GM19099 (cell line): ENCODE data around the gene PITPNM1.

Source experiments
- POLR2A ChIP-seq: IDR thresholded peaks from 3 replicates; pipeline ENCODE4 v1.6.1; 2011; ENCODE audit warnings: low read depth; ENCODE audit not compliant: insufficient read length; ENCODE audit errors: extremely low read depth

PITPNM1 gene

GRCh38 chr11:67504950-67505581 lies at the start of gene PITPNM1:
PITPNM1 (minus strand) TSS chr11:67505363; CDS start chr11:67504180, 1,183 bp downstream.
- peak; percentile 48 for TF ChIP-seq POLR2A

- TF ChIP-seq POLR2A, result no peak
Measured at GRCh38 chr11:67551127-67551526, 46.0 kb upstream of the PITPNM1 start.

DNA sequence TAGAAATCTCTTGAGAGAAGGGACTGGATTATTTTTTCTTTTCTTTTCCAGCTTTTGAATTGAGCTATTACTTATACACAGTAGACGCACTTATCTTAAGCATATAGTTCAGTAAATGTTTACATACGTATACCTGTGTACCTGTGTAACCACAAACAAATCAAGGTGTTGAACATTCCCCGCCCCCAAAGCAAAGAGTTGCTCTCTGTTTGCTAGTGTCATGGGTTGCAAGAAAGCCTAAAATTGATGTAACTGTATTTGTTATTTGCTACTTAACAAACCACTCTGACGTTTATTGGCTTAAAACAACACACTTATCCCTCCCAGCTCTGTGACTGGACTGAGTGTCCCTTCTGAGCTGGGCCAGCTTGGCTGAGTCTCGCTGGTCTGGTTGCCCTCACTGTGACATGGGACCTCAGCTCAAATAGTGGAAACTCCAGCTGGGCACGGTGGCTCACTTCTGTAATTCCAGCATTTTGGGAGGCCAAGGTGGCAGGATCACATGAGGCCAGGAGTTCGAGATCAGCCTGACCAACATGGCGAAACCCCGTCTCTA lies 43.5 kb upstream of the PITPNM1 start:
- TF ChIP-seq POLR2A, result no peak

GRCh38 chr11:67545280-67545679 lies 40.1 kb upstream of the PITPNM1 start:
- no peak for TF ChIP-seq POLR2A

- TF ChIP-seq POLR2A, result no peak
Measured at GRCh38 chr11:67544616-67545242, 39.6 kb upstream of the PITPNM1 start.

DNA sequence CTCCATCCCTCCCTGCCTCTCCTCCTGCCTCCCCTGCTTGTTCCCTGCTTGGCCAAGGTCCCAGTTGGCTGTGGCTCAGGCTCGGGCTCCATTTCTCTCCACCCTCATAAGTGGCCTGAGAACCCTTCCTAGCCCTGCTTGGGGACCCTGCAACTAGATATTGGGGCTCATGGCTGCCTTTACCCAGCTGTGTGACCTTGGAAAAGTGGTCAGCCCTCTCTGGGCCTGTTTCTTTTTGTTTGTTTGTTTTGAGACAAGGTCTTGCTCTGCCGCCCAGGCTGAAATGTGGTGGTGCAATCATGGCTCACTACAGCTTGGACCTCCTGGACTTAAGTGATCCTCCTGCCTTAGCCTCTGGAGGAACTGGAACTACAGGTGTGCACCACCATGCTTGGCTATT lies 38.4 kb upstream of the PITPNM1 start:
- no peak for TF ChIP-seq POLR2A

DNA sequence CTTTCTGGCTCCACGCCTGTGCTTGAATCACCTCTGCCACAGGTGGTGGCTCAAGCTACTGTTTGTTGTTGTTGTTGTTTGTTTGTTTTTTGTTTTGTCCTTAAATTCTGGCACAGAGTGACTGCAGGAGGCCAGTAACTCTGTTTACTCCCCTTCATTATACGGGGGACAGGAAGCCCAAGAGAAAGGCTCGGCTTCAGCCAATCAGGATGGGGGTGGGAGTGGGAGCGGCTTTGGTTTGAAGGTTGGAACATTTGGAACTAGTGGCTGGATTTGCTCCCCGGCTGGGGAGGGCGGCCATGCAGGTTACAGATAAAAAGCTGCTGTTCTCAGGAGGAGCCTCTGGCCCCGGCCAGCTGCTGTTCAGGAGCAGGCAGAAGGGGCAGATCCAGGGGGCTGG lies 37.8 kb upstream of the PITPNM1 start:
- no peak for TF ChIP-seq POLR2A

- no peak for TF ChIP-seq POLR2A
Measured at GRCh38 chr11:67542169-67542568, 37.0 kb upstream of the PITPNM1 start.

GRCh38 chr11:67541198-67541597 lies 36.0 kb upstream of the PITPNM1 start:
- TF ChIP-seq POLR2A, result no peak

DNA sequence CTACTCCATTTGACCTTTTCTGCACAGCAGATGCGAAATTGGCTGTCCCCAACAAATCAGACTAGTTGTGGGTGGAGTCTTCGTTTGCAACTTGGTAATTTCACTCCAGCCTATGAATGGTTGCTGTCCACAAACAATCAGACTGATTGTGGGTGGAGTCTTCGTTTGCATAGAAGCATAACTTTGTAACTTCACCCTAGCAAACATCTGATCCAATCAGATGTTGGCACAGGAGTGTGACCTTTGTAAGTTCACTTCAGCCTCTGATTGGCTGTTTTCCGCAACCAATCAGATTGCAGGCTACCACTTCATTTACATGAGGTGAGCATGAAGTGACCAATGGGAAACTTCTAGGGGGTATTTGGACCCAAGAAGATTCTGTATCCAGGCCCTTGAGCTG lies 34.4 kb upstream of the PITPNM1 start:
- TF ChIP-seq POLR2A, result no peak

DNA sequence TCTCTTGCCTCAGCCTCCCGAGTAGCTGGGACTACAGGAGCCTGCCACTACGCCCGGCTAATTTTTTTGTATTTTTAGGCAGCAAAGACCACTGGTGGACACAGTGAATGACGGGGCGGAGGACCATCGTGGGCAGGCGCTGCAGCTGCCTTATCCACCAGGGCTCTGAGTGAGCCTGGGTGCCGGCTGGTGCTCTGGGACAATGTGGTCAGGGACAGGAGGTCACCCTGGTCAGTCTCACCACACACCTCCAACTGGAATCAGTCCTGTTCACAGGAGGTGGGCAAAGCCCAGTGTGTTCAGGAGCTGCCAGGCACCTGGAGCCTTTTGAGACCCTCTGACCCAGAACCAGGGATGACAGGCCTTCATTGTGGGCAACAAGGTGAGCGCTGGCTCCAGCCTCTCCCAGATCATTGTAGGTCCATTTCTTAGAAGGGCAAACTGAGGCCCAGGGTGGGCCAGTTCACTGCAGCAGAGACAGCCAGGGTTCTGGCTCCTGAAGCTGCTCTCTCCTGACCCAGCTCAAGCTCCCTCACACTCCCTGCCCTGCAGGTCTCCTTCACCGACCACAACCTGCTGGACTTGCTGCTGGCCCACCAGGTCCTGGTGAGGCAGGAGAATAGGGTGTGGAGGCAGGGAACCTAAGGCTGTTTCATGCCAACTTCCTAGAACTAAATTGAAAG lies 33.8 kb upstream of the PITPNM1 start:
- no peak for TF ChIP-seq POLR2A

- no peak for TF ChIP-seq POLR2A
Measured at GRCh38 chr11:67538306-67538705, 33.1 kb upstream of the PITPNM1 start.

DNA sequence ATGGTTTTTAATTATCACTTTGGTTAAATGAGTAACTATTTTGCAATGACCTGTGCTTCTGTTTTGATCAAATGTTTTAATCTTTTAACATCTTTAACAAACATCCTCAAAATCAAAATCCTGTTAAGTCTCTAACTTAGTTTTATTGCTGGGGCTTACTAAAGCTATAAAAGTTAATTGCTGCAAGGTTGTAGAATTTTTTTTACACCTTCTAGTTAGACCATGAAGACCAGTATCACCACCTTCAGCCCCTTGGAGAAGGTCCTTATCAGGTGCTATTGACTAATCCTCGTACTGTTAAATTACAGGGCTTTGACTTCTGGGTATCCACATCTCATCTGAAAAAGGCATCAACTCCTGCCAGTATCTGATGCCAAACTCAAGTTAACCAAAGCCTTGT lies 30.4 kb upstream of the PITPNM1 start:
- TF ChIP-seq POLR2A, result no peak

DNA sequence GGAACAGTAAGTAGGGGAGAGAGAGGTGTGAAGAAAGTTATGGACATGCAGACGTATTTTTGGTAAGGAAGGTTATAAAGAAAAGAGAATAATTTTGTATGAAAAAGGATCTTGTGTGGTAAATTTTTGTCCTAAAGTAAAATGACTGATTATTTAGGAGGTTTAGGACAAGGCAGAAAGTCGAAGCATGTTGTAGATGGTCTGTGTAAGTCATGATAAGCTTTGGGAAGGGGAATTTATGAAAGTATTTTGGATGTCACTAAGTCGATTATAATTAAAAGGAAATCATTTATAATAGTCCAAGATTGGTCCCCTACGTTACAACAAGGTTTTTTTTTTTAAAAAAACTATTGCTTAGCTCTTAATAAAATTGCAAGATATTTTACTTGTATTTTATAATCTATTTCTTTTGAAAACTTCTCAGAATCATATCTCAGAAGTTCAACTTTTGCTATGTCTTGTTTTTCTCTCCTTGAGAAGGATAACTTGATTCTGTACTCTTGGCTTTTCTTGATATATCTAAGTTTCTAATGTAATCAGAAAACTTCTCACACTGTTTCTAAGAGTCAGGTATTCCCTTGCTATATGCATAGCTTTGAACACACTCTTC lies 29.0 kb upstream of the PITPNM1 start:
- TF ChIP-seq POLR2A, result no peak

GRCh38 chr11:67532889-67533288 lies 27.7 kb upstream of the PITPNM1 start:
- no peak for TF ChIP-seq POLR2A

DNA sequence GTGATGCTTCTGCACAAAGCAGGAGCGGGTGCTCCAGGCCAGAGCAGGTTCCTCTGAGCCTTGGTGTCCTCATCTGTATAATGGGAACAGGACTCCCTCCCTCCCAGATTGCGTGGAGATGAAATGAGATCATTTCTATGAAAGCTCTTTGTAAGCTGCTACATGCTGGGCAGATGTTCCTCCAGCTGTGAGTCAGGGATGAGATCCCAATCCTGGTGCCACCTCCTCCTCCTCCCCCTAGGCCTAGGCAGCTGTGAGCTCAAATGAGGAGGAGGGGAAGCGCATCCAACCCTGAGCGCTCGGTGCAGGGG lies 25.1 kb upstream of the PITPNM1 start:
- TF ChIP-seq POLR2A, result no peak
